GM12878 (cell line): ENCODE measurements around the gene TAF10. TPM values are rescaled to one million over a fixed set of nuclear protein-coding genes. Genes with fewer than 3 reads are reported as not detected.

Experiments
- ATAC-seq: fragments of 200-7000 bp; cut with Tn5 transposase; 3 replicates; pipeline ENCODE4 v1.9.1; 2020; ENCODE audit warnings: mild to moderate bottlenecking, moderate library complexity
- BruUV-seq: library from RNA; stranded (reverse); fragments of 400-500 nt; replicated peaks from 2 replicates; lab custom pipeline; 2021; lab: Mats Ljungman, UMichigan
- CTCF ChIA-PET: fragments of 300-600 bp; sonication (Branson Sonifier 250); formaldehyde crosslinking; extraction: SDS; loops from one replicate; lab custom pipeline; 2021; ENCODE audit warnings: inconsistent platforms; lab: Yijun Ruan, JAX
- POLR2A ChIA-PET: fragments of 350-600 bp; formaldehyde crosslinking; extraction: SDS; loops from one replicate; lab custom pipeline; 2021; ENCODE audit warnings: inconsistent platforms; lab: Charles Lee
- RAD21 ChIA-PET: fragments of 300-600 bp; sonication (Branson Sonifier 250); formaldehyde crosslinking; loops from one replicate; lab custom pipeline; 2023; ENCODE audit warnings: antibody characterized with exemption; ENCODE audit not compliant: unreplicated experiment; lab: Charles Lee
- SMC1A ChIA-PET: fragments of 300-600 bp; sonication (Branson Sonifier 250); formaldehyde crosslinking; loops from one replicate; lab custom pipeline; 2023; ENCODE audit not compliant: unreplicated experiment, uncharacterized antibody; lab: Charles Lee
- DNase-seq: peaks from one replicate; pipeline ENCODE4 v3.0.0-alpha.2; 2011; ENCODE audit warnings: low read depth, low spot score
- FAIRE-seq: peaks from 3 replicates; lab custom pipeline; 2011; peaks lifted over from hg19 to GRCh38; lab: Jason Lieb, UNC
- H2AFZ ChIP-seq: 2 replicates; pipeline ENCODE4 v1.6.0; 2011; ENCODE audit warnings: low read depth, low read length, control low read depth; ENCODE audit not compliant: control insufficient read depth
- H3K27ac ChIP-seq: 2 replicates; pipeline ENCODE4 v1.5.1; 2011; ENCODE audit warnings: control low read depth; ENCODE audit not compliant: control insufficient read depth, insufficient read depth
- H3K27me3 ChIP-seq, 2 experiments: replicated peaks in 1 of 2; 2 replicates each; pipeline versions ENCODE4 v1.6.0 to v1.6.1; 2011; ENCODE audit warnings: low read length in 1 of 2; ENCODE audit not compliant: control insufficient read depth in 2 of 2, insufficient read depth in 2 of 2
- H3K36me3 ChIP-seq, 2 experiments: 2 replicates each; pipeline ENCODE4 v1.5.1; 2011; ENCODE audit warnings: low read length in 1 of 2; ENCODE audit not compliant: control insufficient read depth in 2 of 2, insufficient read depth in 2 of 2
- H3K4me1 ChIP-seq: 2 replicates; pipeline ENCODE4 v1.6.1; 2011; ENCODE audit warnings: mild to moderate bottlenecking, low read length, moderate library complexity, mixed read lengths; ENCODE audit not compliant: control insufficient read depth, insufficient read depth
- H3K4me2 ChIP-seq: 2 replicates; pipeline ENCODE4 v1.6.0; 2011; ENCODE audit warnings: control low read depth; ENCODE audit not compliant: control insufficient read depth, insufficient read depth
- H3K4me3 ChIP-seq: fragments of 200-600 bp; sonication (generic); 2 replicates; pipeline ENCODE4 v1.5.1; 2016
- H3K79me2 ChIP-seq: 2 replicates; pipeline ENCODE4 v1.6.0; 2011; ENCODE audit warnings: low read length; ENCODE audit not compliant: control insufficient read depth, insufficient read depth
- H3K9ac ChIP-seq: 2 replicates; pipeline ENCODE4 v1.8.0; 2011; ENCODE audit warnings: low read length, control low read depth, mixed read lengths; ENCODE audit not compliant: control insufficient read depth, insufficient read depth
- H3K9me3 ChIP-seq: replicated peaks from 3 replicates; pipeline ENCODE4 v1.5.1; 2011; ENCODE audit warnings: mild to moderate bottlenecking, low read length; ENCODE audit not compliant: control insufficient read depth, insufficient read depth
- H4K20me1 ChIP-seq: 2 replicates; pipeline ENCODE4 v1.6.0; 2011; ENCODE audit not compliant: control insufficient read depth, insufficient read depth
- NFYA ChIP-seq: IDR thresholded peaks from 2 replicates; pipeline ENCODE4 v1.6.1; 2011; ENCODE audit warnings: low read depth, mild to moderate bottlenecking, low read length, improper control_type of control experiment, borderline replicate concordance
- NFYB ChIP-seq: IDR thresholded peaks from 2 replicates; pipeline ENCODE4 v1.6.1; 2011; ENCODE audit warnings: low read depth, mild to moderate bottlenecking, low read length, improper control_type of control experiment, moderate library complexity; ENCODE audit not compliant: insufficient read depth
- RELA ChIP-seq: fragments of 450-650 bp; IDR thresholded peaks from 2 replicates; pipeline ENCODE4 v1.8.0; 2014; ENCODE audit warnings: borderline replicate concordance; ENCODE audit not compliant: partially characterized antibody
- RELB ChIP-seq: fragments of 450-650 bp; IDR thresholded peaks from 2 replicates; pipeline ENCODE4 v1.6.1; 2017; ENCODE audit warnings: low read depth, mild to moderate bottlenecking, moderate library complexity
- SKIL ChIP-seq: fragments of 450-650 bp; IDR thresholded peaks from 2 replicates; pipeline ENCODE4 v1.6.1; 2017; ENCODE audit warnings: mild to moderate bottlenecking, low read depth, inconsistent platforms; ENCODE audit not compliant: poor library complexity, severe bottlenecking
- STAT1 ChIP-seq: fragments of 450-650 bp; conservative IDR thresholded peaks from 2 replicates; pipeline ENCODE4 v1.6.1; 2014; ENCODE audit warnings: antibody characterized with exemption, mild to moderate bottlenecking
- SUPT20H ChIP-seq: IDR thresholded peaks from 2 replicates; pipeline ENCODE4 v1.6.1; 2011; ENCODE audit warnings: low read depth, mild to moderate bottlenecking, low read length, moderate library complexity, borderline replicate concordance; ENCODE audit not compliant: control insufficient read depth
- USF1 ChIP-seq: IDR thresholded peaks from 2 replicates; pipeline ENCODE4 v1.6.1; 2011; ENCODE audit warnings: borderline replicate concordance, low read depth, mild to moderate bottlenecking, moderate library complexity, mixed read lengths, low read length; ENCODE audit not compliant: insufficient read depth; ENCODE audit errors: extremely low read length
- ZBED1 ChIP-seq: IDR thresholded peaks from 2 replicates; pipeline ENCODE4 v1.6.1; 2016; ENCODE audit warnings: borderline replicate concordance
- ZNF384 ChIP-seq: IDR thresholded peaks from 2 replicates; pipeline ENCODE4 v1.6.1; 2012; ENCODE audit warnings: low read depth, mild to moderate bottlenecking, low read length, improper control_type of control experiment, borderline replicate concordance
- ZSCAN29 ChIP-seq: fragments of 450-650 bp; IDR thresholded peaks from 2 replicates; pipeline ENCODE4 v1.6.1; 2017; ENCODE audit warnings: mild to moderate bottlenecking, moderate library complexity
- WGBS: methylation state at CpG from one replicate; pipeline ENCODE4 v1.1.6; 2016; ENCODE audit warnings: low lambda C conversion rate; ENCODE audit not compliant: insufficient replicate concordance, insufficient coverage; ENCODE audit errors: missing lambda C conversion rate; 5-methylcytosine and 5-hydroxymethylcytosine counted together
- in situ Hi-C: fragments of 300-500 bp; cut with MboI; formaldehyde crosslinking; loops from 9 replicates; pipeline ENCODE4 v1.14.3; 2018; ENCODE audit warnings: mixed read lengths
- intact Hi-C: fragments of 100-400 bp; cut with micrococcal nuclease; formaldehyde crosslinking; loops from one replicate; pipeline ENCODE4 v1.14.2; 2022; ENCODE audit not compliant: unreplicated experiment
- polyA plus RNA-seq, 11 experiments: library from polyadenylated mRNA; depleted of rRNA in 4 of 11; unstranded in 6 of 11; stranded (reverse) in 5 of 11; fragments of >200 nt; fragmentation: Nextera tagmentation in 4 of 11; fragmentation: Illumina TruSeq in 1 of 11; extraction: Ambion mirVana in 4 of 11; extraction: Trizol in 1 of 11; gene quantifications; 1 replicate in 1 of 11; 2 replicates in 10 of 11; pipeline versions ENCODE4 v1.2.1 to v1.2.3, GENCODE V29; 2011 to 2016; ENCODE audit warnings: inconsistent platforms in 2 of 11, missing spikeins in 2 of 11, low read depth in 1 of 11
- total RNA-seq, 4 experiments: library from RNA; depleted of rRNA in 3 of 4; stranded (reverse); fragments of >200 nt in 3 of 4; fragmentation: Illumina TruSeq in 1 of 4; extraction: Trizol in 1 of 4; gene quantifications; 2 replicates each; pipeline versions ENCODE4 v1.2.1 to v1.2.3, GENCODE V29; 2013 to 2021
- TF ChIP-seq, protein P1 (sequence below): IDR thresholded peaks from 2 replicates; pipeline ENCODE4 v1.6.1; 2012; ENCODE audit warnings: low read depth, low read length, improper control_type of control experiment

The TAF10 gene
- total and polyA plus RNA-seq, 10 of the 15 experiments (the other 5 are each of a cell fraction or from before 2014, with no cell fraction given): 26.7 to 251 (median 149) TPM

GRCh38 chr11:6642957-6643356 lies 30.9 kb upstream of the TAF10 start (continued):
- TF ChIP-seq RELB (no peak), RELA (no peak)

DNA sequence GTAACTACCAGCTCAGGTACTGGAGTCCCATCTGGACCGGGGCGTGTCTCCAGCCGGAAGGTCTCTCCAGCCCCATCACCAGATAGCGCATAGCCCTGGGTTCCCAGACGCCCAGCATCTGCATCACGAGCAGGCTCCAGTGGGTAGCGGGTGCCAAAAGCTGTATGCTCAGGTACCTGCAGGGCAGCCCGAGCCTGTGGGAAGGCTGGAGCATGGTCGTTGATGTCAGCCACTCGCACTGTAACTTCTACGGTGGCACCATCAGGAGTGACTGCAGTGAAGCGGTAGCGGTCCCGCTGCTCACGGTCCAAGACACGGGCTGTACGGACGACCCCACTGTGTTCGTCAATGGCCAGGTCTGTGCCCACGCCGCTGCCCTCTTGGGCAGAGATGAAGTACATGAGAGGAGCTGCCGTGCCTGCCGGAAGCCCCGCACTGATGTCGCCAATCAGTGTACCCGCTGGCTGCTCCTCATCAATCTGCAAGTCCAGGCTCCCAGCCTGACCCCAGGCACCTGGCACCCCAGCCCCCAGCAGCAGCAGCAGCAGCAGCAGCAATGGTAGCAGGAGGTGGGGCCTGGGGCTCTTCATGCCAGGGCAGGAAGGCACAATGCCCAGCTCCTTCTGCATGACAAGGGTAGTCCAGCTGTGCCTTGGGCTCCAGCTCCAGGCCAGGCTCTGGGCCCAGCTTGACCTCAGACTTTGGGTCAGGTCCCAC lies 29.1 kb upstream of the TAF10 start:
- Histone ChIP-seq H3K27me3 (no peaks in the 10 kb centered on the region), H3K9ac (no peak overlapping the region), H3K4me3 (no peak overlapping the region), H3K9me3 (no peaks in the 10 kb centered on the region), H3K36me3 (no peaks in the 10 kb centered on the region), H3K4me2 (no peak overlapping the region), H3K27ac (no peak overlapping the region), H4K20me1 (no peaks in the 10 kb centered on the region), H3K79me2 (no peaks in the 10 kb centered on the region), H2AFZ (no peak overlapping the region), H3K4me1 (peaks cover 7% of the 10 kb centered on the region)
- SMC1A ChIA-PET: interaction anchor here (0.7 to 1.6 kb wide), 4 partner anchors 10 to 132 kb away, joined by 3 read pairs; no protein-coding TSS in a partner anchor
- in situ Hi-C loops (no loop called here), intact Hi-C loops (no loop called here)
- BruUV-seq: no TSS peak
- FAIRE-seq (no peak), DNase-seq (no peak), ATAC-seq (no peak)
- WGBS: 74% methylated on average over 26 of the region's 26 CpGs
- CTCF ChIA-PET: interaction anchor here (0.6 kb wide), 1 partner anchor 108 kb away, joined by 3 read pairs; no protein-coding TSS in a partner anchor
- POLR2A ChIA-PET: no interaction called here
- RAD21 ChIA-PET: interaction anchor here (0.9 kb wide), 1 partner anchor 29 kb away, joined by 3 read pairs; the partner anchor contains the start of gene TAF10
- TF ChIP-seq ZBED1: no peak
- no peak for TF ChIP-seq USF1
- no peak for TF ChIP-seq STAT1
- TF ChIP-seq ZSCAN29: no peak
- TF ChIP-seq SKIL: no peak
- TF ChIP-seq, protein P1, sequence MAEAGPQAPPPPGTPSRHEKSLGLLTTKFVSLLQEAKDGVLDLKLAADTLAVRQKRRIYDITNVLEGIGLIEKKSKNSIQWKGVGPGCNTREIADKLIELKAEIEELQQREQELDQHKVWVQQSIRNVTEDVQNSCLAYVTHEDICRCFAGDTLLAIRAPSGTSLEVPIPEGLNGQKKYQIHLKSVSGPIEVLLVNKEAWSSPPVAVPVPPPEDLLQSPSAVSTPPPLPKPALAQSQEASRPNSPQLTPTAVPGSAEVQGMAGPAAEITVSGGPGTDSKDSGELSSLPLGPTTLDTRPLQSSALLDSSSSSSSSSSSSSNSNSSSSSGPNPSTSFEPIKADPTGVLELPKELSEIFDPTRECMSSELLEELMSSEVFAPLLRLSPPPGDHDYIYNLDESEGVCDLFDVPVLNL: no peak
- no peak for TF ChIP-seq NFYB
- no peak for TF ChIP-seq ZNF384
- TF ChIP-seq SUPT20H: no peak
- no peak for TF ChIP-seq NFYA
